Spleen (tissue), 7 donors: ENCODE measurements around the gene NOP9.

Source experiments
- CTCF ChIP-seq, 11 experiments: fragments of 200-600 bp in 7 of 11; fragments of 450-650 bp in 4 of 11; sonication (generic) in 4 of 11; IDR thresholded peaks in 8 of 11; conservative IDR thresholded peaks in 3 of 11; 1 replicate in 7 of 11; 2 replicates in 4 of 11; pipeline versions ENCODE4 v1.4.0 to v1.8.0; 2016 to 2021; ENCODE audit warnings: antibody characterized with exemption in 11 of 11, inconsistent platforms in 4 of 11, mild to moderate bottlenecking in 1 of 11
- POLR2AphosphoS5 ChIP-seq, 3 donors: sonication (generic); formaldehyde crosslinking; IDR thresholded peaks; one replicate each; pipeline ENCODE4 v1.5.1; 2017; ENCODE audit warnings: antibody characterized with exemption in 3 of 3
- donor health status: DM: no; HTN: no; CAD: no; lungs with moderate emphysema.
- donor health status: DM: no; HTN: no; CAD: no.
- donor health status: DM: no; HTN: no; CAD: no.

GRCh38 chr14:24271834-24272263 lies 27.8 kb upstream of the NOP9 start:
- TF ChIP-seq CTCF (IDR thresholded peaks at IDR 0.05 in 8 of 11, conservative IDR thresholded peaks at IDR 0.05 in 3 of 11) (no peak), POLR2AphosphoS5 (IDR thresholded peaks at IDR 0.05) (no peak)
